ENCODE results near the gene OR8J1.
"Not testable (repeated sequence)": the region's sequence is repeated elsewhere in the genome, so short reads cannot be mapped to it uniquely, and the experiment has no call there.

OR8J1 gene, protein sequence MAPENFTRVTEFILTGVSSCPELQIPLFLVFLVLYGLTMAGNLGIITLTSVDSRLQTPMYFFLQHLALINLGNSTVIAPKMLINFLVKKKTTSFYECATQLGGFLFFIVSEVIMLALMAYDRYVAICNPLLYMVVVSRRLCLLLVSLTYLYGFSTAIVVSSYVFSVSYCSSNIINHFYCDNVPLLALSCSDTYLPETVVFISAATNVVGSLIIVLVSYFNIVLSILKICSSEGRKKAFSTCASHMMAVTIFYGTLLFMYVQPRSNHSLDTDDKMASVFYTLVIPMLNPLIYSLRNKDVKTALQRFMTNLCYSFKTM

DNA sequence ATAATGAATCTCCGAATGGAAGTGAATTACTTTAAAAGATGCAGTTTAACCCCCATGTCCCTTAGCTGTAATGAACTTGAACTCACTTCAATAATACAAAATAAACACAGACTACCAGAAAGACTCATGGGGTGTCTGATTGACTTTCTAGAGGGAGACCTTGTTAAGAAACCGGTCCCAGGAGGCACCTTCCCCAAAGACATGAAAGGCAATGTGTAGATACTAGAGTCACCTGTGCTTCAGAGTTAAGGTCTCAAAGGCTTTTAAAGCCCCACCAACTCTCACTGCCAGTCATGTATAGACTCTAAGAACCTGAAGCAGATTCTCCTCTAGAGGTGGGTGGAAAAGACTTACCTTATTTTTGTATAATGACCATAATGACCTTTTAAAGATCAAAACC, at the start of gene OR8J1:
OR8J1 (plus strand) TSS at position 301 of the 400 bp plus-strand sequence. CDS start 5,956 bp downstream, outside the sequence.
- DNase-seq: no peak

DNA sequence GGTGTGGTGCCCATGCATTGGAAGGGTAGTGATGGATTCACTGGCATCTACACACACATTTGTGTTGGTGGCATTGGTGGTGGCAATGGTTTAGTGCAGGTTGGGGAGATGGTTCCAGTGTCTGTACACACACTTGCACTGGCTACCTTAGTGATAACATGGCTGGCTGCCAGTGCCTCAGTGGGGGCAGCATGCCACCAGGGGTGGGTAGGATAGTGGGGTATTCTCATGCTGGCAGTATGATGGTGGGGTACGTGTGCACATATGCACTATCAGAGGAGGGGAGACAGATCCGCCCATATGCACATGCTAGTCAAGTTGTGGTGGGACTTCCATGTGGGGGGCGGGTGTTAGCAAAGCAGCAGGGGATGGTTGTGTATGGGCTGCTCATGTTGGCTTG, 46.3 kb upstream of the OR8J1 start:
- DNase-seq: no peak

DNA sequence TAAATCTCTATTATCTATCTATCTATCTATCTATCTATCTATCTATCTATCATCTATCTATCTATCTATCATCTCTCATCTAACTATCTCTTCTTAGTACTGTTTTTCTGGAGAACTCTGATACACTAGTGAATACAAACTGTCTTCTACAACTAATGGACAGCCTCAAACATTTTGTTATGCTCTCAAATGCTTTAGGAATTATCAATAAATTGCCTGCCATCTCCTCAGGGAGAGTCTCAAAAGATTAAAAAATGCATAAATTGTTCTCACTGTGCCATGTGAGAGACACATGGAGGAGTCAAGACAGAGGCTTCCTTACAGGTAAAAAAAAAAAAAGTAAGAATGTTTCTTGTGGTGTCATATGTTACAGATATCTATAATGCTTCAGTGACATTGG, 39.2 kb upstream of the OR8J1 start, which contains the start of gene OR8K3:
OR8K3 (plus strand) TSS at position 301 of the 400 bp plus-strand sequence. CDS start 3,163 bp downstream, outside the sequence.
- DNase-seq: no peak

DNA sequence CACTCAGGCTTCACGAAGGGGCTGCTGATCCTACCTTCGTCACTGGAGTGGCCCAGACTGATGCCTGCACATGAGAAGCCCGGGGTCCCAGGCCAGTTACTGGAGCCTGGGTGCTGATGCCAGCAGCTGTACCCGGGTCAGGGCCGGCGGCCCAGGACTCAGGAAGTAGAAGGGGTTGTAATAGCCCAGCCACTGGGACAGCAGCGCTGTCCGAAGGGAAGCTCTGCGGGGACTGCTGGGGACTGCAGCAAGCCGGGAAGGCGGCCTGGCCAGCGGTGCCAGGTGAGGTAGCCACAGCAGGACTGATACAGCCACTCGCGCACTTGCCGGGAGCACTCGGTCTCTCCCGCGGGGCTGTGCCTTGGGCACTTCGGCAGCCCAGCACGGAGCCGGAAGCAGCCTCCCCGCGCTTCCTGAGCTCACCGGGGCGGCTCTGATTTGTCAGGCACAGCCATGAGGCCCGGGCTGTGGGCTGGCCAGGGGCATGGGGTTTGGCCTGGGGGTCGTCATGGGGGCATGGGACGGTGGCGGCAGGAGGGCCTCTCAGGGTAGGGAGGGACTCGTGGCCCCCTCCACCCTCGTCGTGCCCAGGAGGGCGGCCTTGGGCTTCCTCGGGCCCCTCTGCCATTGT, 22.1 kb upstream of the OR8J1 start:
- no peak for DNase-seq

DNA sequence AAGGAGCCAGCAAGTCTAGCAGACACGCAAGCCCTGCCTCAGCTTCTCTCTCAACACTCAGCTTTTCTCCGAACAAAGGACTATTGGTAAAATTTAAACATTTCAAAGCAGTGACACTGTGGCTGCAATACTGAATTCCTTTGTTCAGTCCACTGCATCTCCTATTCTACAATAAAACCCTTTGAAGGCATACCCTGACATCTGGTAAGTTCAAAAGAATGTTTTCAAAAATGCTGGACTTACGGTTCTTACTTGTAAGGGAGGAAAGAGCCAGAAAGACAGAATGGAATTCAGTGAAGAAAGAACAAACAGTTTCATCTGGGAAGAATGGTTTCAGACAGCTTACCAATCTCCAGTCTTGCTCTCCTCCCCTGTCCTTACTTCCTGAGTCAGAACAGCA, 20.9 kb upstream of the OR8J1 start:
- no peak for DNase-seq

DNA sequence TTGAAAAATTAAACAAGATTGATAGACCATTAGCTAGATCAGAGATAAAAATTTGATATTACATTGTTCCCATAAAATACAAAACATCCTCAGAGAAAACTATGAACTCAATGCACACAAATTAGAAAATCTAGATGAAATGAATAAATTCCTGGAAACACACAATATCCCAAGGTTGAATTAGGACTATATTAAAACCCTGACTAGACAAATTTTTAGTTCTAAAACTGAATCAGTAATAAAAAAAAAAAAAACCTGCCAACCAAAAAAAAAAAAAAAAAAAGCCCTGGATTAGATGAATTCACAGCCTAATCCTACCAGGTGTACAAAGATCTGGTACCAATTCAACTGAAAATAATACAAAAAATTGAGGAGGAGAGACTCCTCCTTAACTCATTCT, 13.8 kb upstream of the OR8J1 start:
- DNase-seq: no peak

DNA sequence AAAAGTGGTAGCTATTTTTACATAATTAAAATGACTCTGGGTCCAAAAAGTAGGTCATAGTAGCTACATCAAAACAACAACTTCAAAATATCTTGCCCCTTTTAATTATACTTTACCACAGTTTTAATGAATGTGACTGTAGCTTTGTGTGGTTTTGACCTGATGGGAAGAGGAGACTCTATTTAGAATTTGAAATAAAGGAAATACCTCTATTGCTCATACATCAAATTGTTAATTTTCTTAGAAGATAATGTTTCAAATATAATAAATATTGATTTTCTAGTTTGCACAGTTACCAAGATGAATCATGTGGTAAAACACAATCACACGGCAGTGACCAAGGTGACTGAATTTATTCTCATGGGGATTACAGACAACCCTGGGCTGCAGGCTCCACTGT, 8.4 kb upstream of the OR8J1 start, which contains the start of gene OR8K1:
OR8K1 (plus strand) TSS at position 301 of the 400 bp plus-strand sequence; CDS start at position 301, 0 bp downstream.
- DNase-seq: no peak

DNA sequence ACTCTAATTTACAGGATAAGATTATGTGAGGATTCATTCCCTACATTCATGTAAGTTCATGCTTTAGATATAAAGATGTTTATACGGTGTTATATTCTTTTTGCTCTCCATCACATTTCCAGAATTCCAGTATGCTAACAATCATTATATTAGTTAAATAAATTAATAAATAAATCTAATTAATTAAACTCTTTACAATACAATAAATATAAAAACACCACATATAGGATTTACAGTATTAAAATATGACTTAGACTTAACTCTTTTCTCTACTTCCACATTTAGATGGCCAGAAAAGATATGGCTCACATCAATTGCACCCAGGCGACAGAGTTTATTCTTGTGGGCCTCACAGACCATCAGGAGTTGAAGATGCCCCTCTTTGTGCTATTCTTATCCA, 21.2 kb downstream of the OR8J1 start, which contains the start of gene OR8U1:
OR8U1 (plus strand) TSS at position 301 of the 400 bp plus-strand sequence; CDS start at position 301, 0 bp downstream.
- no peak for DNase-seq

DNA sequence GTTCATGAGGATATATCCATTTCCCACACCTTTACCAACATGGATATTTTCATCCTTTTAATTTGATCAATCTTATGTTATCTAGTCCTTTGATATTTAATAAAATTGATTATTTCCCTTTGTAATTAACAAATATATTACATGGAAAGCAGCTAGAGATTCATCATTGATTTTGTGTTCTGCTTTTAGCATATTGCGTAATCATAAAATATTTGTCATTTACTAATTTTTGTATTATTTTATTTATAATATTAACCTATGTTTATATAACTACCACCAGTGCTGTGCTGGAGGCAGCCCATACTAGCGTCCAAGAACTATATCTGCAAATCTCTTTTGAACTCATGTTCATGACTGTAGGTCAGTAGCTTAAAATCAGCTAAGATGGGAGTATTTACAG, 26.0 kb downstream of the OR8J1 start:
- no peak for DNase-seq

DNA sequence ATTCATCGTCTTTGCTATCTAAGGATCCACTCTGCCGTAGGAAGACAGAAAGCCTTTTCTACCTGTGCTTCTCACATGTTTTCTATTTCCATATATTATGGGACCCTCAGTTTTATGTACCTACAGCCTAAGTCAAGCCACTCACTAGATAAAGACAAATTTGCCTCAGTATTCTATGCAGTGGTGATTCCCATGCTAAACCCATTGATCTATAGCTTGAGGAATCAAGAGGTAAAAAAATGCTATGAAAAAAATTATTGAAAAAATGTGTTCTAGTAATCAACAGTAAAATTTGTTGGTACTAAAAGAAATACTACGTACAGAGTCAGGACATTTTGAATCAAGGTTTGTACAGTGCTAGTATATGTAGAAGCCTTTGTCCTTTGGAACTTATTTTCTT, 40.3 kb downstream of the OR8J1 start:
- DNase-seq: no peak

DNA sequence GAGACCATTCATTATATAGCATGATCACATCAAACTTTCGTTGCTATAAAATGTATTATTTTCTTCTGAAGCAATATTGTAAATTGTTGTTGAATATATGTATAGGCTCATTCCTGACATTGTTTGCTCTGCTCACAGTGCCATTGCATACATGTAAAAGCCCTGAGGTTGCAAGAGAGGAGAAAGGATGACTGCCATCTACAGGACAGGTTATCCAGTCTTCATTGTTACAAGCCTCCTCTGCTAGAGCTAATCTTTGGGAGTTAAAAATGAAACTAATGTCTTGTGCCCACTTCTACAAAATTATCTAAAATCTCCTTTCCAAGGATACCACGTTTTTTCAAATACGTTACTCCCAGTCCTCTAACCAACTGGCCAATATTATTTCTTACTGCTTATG, 42.0 kb downstream of the OR8J1 start:
- no peak for DNase-seq

DNA sequence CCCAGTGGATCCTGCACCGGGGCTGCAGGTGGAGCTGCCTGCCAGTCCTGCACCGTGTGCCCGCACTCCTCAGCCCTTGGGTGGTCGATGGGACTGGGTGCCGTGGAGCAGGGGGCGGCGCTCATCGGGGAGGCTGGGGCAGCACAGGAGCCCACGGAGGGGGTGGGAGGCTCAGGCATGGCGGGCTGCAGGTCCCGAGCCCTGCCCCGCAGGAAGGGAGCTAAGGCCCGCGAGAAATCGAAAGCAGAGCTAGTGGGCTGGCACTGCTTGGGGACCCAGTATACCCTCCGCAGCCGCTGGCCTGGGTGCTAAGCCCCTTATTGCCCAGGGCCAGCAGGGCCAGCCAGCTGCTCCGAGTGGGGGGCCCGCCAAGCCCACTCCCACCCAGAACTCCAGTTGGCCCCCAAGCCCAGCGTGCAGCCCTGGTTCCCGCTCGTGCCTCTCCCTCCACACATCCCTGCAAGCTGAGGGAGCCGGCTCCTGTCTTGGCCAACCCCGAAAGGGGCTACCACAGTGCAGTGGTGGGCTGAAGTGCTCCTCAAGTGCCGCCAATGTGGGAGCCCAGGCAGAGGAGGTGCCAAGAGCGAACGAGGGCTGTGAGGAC, 47.9 kb downstream of the OR8J1 start:
- not testable (repeated sequence) for DNase-seq

DNA sequence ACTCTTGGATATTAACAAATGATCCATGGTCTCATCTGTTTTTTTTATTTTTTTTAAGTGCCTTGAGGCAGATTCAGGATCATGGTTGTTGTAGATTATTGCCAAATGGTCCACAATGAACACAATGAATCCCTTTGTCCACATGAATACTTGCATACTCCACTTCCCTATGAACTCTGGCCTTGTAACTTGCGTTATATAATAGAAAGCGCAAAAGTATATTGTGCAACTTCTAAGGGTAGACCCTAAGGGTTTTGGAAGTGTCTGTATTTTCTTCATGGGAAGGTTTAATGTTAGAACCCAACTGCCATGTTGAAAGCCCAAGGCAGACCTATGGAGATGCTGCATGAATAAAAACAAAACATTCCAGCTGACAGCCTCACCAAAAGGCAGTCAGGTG, 50.3 kb downstream of the OR8J1 start:
- no peak for DNase-seq

DNA sequence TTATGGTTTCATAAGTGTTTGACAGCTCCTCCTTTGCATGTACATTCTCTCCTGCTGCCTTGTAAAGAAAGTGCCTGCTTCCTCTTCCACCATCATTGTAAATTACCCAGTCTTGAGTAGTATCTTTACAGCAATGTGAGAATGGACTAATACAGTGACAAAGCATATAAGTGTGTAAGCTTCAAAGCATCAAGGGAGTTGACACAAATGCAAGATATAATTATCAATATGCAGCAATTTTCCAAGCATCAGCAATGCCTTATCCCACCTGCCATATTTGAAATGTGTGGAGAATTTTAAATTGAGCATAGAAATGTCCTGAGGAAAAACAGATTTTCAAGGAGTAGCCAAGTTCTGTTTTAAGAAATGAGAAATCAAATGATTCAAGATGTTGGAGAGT, 56.7 kb downstream of the OR8J1 start:
- DNase-seq: no peak
